Stimulated activated CD4-positive, alpha-beta T cell treated with anti-CD3 and anti-CD28 coated beads, Interleukin-12 subunit alpha, Interleukin-12 subunit beta, amount 100 ng/mL, for 4 hours (primary cell): ENCODE results near the gene HSP90AB1.

Source experiments
- DNase-seq: peaks from one replicate; pipeline ENCODE4 v3.0.0-alpha.2; 2020

HSP90AB1 gene

DNA sequence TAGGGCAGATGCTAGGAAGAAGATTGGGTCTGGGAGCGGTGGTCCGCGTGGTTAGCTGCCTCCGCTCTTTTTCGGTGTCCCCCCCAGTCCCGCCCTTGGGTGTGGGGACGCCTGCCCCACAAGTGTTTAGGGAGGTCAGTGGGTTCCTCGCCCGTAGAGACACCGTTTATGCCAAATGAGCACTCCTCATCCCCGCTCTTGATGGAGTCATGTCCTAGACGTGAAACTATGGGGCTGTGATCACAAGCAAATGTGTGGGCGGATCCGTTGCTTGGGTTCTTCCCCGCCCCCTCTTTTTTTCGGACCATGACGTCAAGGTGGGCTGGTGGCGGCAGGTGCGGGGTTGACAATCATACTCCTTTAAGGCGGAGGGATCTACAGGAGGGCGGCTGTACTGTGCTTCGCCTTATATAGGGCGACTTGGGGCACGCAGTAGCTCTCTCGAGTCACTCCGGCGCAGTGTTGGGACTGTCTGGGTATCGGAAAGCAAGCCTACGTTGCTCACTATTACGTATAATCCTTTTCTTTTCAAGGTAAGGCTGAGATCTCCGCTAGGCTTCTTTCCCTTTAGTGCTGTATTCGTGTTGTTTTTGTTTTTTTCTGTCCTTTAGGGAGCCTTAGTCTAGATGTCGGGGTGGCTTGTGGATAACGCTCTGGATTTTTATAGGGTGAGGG, at the start of gene HSP90AB1:
Gene HSP90AB1 (plus strand): TSS at position 439 of the 675 bp plus-strand sequence. CDS start 1,529 bp downstream, outside the sequence.
- DNase-seq: peak; percentile 88

DNA sequence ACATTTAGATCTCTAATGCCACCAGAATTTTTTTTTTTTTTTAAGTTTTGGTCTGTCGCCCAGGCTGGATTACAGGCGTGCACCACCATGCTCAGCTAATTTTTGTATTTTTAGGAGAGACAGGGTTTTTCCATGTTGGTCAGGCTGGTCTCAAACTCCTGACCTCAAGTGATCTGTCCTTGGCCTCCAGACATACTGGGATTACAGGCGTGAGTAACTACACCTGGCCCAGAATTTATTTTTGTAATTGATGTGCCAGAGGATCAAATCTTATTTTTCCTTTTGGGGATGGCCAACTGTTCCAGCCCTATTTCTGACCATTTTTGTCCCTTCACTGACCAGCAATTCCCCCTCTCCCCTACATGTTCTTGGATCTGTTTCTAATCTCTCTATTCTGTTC, 48.2 kb upstream of the HSP90AB1 start:
- no peak for DNase-seq

DNA sequence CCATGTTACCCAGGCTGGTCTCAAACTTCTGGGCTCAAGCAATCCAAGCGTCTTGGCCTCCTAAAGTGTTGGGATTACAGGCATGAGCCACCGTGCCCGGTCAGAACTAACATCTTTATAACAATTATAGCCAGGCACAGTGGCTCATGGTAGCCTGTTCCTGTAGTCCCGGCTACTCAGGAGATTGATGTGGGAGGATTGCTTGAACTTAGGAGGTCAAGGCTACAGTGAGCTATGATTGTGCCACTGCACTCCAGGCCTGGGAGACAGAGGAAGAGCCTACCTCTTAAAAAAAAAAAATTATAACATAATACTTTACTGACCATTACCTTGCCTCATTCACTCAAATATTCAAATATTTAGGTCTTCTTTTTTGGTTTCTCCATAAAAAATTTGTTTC, 47.0 kb upstream of the HSP90AB1 start:
- DNase-seq: no peak

DNA sequence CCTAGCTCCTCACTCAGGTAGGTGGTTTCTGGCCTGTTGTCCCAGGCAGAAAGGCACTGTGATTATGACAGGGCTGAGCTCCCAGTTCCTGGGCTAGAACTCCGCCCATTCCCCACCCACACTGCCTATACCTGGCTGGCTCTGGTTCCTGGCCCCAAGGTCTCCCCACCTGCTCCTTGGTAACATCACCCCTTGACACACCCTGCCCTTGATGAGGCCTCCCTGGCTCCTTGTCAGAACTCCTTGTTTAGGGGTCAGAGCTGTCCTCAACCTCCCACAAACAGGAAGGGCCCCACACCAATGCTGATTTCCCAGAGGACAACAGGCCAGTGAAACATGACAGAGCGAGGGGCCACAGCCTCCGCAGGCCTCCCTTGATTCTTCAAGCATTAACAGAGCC, 45.7 kb upstream of the HSP90AB1 start:
- DNase-seq: no peak

DNA sequence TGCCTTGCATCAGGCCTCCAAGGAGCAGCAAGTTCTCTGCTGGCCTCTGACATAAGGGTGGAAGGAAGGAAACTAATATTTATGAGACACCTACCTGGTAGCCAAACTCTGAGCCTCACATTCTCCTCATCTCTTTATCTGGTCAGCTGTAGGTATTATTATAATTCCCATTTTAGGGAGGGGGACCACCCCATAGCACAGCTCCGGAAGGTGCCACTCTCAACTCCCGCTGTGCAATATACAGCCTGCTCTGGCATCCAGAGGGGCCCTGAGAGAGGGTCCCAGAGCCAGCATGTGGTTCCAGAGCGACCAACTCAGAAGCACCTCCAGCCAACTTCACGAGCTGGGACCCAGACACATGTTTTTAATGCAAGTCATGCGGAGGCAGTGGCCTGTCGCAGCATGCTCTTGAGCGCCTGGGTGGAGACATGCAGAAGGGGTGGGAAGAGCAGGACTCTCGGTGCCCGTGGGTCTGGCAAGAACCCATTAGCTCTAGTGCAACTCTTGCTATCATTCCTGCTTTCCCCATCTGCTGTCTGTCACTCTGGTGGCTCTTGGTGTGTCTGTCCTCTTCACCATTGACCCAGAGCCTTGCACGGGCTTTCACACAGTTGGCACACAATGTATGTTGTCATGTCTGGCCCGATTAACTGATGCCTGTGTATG, 45.1 kb upstream of the HSP90AB1 start:
- DNase-seq: no peak

DNA sequence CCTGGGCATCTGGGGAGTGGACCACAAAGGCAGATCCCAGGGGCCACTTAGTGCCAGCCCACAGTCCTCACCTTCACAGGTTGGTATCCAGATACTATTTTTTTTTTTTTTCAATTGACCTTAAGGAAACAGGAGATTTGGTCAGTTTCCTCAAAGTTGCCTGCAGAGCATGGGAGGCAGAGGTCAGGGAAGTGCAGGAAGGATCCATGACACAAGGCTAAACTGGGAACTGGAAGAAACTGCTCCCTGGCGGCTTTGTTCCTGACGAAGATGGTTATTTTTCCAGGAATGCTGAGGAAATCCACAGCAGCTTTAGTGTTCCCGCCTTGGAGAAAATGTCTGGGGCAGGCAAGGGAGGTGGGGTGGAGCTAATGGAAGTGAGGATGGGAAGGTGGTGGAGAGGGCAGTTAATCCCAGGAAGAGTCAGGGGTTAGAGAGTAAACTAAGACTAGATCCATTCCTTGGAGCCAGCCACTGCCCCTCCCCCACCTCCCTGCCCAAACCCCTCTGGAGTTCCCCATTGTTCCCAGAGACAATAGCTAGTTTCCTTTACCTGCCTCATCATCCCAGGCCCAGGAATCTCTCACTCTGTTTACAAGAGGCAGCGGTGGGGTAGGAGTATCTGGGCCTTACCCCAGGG, 44.4 kb upstream of the HSP90AB1 start:
- no peak for DNase-seq

DNA sequence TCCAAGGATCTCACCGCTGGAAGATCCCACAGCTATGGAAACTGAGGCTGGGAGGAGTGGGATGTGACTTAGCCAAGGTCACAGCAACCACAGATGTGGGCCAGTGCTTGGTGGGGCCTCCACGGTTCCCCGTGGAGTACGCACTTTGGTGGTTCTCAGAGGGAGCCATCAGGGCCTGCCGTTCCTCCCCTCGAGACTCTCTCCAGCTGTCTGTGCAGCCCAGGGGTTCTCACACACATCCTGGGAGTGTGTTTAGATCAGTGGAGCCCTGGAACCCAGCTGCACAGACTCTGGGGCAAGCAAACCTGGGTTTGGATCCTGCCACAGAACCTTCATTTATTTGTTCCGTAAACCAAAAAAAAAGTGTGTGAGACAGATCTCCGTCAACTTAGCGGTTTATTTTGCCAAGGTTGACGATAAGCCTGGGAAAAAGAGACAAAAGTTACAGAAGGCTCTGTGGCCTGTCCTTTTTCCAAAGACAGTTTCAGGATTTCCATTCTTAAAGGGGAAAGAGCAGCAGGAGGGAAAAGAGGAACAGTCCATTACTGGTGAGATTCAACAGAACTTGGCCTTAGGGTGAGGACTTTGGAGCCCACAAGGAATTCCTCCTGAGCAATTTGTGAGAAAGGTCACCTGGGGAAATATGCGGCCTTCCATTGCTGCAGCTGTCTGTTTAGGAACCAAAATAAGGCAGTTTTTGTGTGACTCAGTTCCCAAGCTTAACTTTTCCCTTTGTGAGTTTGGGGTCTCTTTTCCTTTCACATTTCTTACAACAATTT, 43.7 kb upstream of the HSP90AB1 start:
- no peak for DNase-seq

DNA sequence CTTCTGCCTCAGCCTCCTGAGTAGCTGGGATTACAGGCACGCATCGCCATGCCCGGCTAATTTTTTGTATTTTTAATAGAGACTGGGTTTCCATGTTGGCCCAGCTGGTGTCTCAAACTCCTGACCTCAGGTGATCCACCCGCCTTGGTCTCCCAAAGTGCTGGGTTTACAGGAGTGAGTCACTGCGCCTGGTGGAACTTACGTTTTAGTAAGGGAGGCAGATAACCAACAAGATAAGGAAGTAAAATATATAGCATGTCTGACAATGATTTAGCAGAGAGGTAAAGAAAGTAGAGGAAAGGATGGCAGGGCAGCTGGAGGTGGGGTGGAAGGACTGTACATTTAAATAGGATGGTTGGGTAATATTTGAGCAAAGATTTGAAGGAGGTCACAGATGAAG, 42.9 kb upstream of the HSP90AB1 start:
- no peak for DNase-seq

DNA sequence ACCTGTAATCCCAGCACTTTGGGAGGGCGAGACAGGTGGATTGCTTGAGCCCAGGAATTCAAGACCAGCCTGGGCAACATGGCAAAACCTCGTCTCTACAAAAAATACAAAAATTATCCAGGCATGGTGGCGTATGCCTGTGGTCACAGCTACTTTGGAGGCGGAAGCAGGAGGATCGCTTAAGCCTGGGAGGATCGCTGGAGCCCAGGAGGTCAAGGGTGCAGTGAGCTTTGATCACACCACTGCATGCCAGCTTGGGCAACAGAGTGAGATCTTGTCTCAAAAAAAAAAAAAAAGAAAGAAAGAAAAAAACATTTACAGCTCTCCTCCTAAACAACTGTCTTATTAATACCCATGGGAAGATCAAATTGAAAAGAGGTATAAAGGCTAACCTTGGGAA, 38.9 kb upstream of the HSP90AB1 start:
- no peak for DNase-seq

DNA sequence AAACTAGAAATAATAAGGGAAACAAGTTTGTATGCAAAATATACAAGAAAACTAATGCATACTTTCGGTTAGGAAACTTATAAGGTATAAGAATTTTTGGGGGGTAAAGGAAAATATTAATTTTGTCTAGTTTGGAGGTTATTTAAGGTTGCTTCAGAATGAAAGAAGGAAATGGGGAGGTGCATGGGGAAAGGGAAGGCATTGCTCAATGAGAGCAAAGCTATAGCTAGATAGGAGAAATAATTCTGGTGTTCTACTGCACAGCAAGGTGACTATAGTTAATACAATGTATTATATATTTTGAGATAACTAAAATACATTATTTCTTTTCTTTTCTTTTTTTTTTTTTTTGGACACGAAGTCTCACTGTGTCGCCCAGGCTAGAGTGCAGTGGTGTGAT, 35.6 kb upstream of the HSP90AB1 start:
- DNase-seq: no peak

DNA sequence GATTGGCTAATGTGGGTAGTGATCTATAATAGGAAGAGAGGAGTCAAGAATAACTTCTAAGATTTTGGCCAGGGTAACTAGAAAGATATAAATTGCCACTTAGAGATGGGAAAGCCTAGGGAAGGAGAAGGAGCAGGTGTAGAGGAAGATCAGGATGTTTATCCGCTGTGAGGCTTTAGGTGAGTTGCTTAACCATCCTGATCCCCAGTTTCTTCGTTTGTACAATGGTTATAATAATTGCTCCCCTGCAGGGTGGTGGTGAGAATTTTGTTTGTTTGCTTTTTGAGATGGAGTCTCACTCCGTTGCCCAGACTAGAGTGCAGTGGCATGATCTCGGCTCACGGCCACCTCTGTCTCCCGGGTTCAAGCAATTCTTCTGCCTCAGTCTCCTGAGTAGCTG, 32.6 kb upstream of the HSP90AB1 start:
- DNase-seq: no peak

DNA sequence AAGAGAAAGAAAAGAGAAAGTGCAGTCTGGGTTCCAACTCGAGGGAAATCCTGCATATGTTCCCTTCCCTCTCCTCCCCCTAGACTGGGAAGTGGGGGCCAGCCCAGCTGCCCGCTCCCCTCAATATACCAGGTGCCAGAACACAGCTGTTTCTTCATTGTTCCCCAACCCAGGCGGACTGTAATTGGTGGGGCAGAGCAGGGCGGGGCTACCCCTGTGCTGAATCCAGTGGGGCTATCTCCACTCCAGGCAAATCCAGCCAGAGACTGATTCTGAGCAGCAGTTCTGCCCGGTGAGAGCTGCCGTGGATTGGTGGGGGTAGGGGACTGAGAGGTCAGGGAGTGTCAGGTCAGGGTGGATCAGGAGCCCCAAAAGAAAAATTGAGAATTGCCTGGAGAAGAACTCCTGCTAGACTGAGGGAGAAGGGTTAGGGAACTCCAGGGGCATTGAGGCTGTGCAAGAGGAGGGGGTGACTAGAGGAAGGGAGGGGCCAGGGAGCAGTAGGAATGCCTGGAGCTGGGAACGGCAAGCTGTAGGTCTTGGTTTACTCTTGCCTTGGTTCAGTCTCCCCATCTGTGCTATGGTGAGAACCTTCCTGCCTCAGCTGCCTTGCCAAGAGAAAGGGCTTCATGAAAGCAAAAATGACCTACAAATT, 30.1 kb upstream of the HSP90AB1 start, which contains the start of gene MYMX:
Gene MYMX (plus strand): TSS at position 250 of the 655 bp plus-strand sequence. CDS start 546 bp downstream, outside the sequence.
- no peak for DNase-seq

DNA sequence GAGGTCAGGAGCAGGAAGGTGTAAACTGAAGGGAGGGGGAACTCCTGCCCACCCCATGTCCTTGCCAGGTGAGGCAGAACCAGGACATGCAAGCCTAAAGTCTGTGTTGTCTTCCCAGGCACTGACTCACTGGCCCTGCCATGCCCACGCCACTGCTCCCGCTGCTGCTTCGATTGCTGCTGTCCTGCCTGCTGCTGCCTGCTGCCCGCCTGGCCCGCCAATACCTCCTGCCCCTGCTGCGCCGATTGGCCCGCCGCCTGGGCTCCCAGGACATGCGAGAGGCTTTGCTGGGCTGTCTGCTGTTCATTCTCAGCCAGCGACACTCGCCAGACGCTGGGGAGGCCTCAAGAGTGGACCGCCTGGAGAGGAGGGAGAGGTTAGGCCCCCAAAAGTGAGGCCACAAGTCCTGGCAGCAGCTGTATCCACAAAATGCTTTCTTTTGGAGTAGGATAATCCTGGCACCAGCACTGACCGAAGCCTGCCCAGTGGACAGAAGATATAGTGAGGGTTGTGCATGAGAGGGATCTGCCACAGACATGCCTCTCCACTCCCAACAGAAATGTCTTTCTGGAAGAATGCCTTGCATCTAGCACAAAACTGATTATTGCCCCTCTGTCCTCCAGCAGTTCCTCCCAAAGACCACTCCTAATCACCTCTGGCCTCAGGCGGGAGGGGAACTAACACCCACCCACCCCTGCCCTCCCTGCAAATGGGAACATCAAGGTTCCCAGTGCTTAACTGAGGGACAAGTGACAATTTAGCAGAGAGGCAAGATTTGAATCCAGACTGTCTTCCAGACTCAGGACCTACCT, 29.4 kb upstream of the HSP90AB1 start:
- no peak for DNase-seq

DNA sequence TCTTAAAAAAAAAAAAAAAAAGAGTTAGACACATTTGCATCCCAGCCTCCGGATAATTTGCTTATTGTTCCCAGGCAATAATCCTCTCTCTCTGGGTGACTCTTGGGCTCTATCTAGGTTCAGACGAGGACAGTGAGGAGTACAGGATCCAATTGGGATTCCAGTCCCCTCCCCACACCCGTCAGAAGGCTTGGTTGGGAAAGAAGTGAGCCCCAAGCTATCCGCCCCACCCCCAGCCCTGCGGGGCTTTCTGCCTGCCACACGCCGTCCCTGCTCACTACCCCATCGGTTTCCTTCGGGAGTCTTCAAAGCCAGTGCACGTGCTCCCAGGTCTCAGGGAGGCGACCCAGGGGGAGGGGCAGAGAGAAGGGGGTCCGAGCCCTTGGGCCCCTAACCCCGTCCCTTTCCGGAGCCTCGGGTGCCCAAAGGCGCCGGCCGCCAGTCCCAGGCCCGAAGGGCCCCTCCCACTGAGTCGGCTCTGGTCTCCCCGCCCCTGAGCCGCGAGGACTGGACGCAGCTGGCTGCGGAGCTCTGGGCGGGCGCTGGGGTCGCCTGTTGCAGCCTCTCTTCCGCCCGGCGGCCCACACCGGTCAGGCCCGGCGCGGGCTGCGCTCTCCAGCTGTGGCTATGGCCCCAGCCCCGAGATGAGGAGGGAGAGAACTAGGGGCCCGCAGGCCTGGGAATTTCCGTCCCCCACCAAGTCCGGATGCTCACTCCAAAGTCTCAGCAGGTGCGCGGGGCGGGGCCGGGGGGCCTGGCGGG, 27.7 kb upstream of the HSP90AB1 start:
- no peak for DNase-seq

DNA sequence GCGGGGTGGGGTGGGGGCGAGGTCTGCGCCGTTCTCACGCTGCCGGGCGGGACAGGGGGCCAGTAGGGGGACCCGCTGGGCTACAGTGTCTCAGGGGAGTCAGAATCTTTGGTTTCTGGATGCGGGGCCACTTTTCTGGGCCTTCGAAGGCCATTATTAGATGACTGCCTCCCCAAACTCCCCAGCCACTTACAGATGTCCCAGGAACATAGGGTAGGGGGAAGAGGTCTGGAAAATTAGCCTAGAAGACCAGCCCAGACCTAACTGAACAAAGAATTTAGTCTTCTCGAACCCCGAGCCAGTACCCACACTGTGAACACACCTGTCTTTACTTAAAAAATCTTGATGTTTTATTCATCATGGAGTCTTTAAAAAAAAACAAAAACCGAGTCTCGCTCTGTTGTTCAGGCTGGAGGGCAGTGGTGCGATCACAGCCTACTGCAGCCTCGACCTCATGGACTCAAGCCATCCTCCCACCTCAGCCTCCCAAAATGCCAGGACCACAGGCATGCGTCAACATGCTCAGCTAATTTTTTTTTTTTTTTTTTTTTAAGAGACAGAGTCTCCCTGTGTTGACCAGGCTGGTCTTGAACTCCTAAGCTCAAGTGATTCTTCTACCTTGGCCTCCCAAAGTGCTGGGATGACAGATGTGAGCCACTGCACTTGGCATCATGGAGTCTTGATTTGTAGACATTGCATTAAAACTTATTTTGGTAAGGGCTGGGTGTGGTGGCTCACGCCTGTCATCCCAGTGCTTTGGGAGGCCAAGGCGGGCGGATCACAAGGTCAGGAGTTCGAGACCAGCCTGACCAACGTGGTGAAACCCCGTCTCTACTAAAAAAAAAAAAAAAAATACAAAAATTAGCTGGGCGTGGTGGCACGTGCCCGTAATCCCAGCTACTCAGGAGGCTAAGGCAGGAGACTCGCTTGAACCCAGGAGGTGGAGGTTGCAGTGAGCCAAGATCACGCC, 26.8 kb upstream of the HSP90AB1 start:
- DNase-seq: no peak

DNA sequence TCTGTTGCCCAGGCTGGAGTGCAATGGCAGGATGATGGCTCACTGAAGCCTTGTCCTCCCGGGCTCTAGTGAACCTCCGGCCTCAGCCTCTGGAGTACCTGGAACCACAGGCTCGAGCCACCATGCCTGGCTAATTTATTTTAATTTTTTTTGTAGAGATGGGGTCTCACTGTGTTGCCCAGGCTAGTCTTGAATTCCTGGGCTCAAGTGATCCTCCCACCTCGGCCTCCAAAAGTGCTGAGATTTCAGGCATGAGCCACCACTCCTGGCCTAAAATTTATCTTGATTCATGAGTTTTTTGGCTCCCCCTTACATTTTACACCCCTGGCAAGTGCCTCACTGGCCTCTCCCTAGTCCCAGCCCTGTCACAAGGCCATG, 26.0 kb upstream of the HSP90AB1 start:
- no peak for DNase-seq

DNA sequence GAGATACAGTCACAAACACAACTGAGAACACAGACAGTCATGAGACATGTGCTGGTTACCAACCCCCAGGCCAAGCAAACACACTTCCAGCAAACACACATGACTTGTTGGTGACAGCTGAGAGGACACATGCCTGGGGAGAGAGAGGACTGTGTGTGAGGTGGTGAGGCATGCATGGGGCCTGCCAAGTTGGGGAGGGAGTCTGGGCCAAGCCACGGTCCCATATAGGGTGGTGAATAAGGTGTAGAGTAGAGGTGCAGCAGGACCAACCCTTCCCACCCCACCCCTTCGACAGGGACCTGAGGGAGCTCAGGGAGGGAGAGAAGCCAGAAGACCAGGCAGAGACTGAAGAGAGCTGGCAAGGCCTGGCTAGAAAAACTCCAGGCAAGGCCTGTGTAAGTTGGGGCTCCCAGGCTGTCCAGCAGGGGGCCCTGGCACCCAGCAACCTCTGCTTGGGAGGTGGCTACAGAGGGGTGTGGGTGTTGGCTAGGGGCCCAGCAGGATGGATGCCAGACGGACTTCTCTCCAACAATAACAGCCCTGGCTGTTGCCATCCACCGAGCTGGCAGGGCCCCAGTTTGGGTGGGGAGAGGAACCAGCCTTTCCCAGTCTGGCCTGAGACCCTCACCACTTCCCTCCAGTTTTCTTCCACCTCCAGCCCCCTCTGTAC, 25.5 kb upstream of the HSP90AB1 start:
- DNase-seq: peak; percentile 62

DNA sequence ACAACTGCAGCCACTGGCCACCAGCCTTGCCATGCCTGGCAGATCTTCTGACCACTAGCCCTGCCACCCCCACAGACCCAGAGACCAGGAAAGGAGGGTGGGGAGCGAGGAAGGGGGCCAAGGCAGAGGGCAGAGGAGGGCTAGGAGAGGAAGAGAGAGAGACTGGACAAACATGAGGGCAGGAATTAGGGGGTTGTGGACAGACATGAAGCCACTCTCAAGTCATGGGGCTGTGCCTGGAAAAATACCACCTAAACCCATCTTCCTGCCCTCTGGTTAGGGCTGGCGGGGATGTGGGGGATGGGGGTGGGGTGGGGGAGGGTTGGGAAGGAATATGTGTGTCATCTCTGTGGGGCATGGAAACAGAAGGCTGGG, 25.0 kb upstream of the HSP90AB1 start:
- no peak for DNase-seq
